ENCODE data around the gene ADARB1.

GRCh38 chr21:45120975-45121374 lies 46.6 kb downstream of the ADARB1 start:
- TF ChIP-seq CTCF (IDR thresholded peaks at IDR 0.05; ENCODE audit: insufficient read depth, low read depth, low read length) (no peak), EZH2 (IDR thresholded peaks at IDR 0.05; ENCODE audit: insufficient read depth, low read length) (no peak)

Measured in astrocyte (in vitro differentiated cells and primary cell).